GM12873 (cell line): ENCODE data around the gene USP35.

Experiments used
- TF ChIP-seq, protein P1 (sequence below): IDR thresholded peaks from 2 replicates; pipeline ENCODE4 v1.5.1; 2012; ENCODE audit warnings: low read depth, mild to moderate bottlenecking, moderate library complexity, low read length, control low read depth; ENCODE audit not compliant: insufficient read depth; ENCODE audit errors: missing control alignments

The USP35 gene

DNA sequence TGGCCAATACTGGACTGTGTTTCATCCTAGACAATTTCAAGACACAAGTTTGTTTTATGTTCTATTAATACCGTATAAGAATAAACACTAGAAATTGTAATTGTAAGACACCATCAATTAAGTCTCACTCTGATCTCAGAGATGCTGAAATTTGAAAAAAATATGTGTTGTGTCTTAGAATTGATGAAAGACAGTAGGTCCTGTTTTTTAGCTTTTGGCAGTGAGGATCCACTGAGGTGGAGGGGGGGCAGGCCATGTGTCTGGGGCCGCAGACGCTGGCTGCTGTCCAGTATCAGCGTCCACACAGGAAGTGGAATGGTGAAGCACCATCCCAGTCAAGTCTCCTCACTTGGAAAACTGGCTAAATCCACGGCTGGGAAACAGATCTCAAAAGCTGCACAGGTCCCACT is 26.8 kb upstream of the USP35 start:
- TF ChIP-seq, protein P1, sequence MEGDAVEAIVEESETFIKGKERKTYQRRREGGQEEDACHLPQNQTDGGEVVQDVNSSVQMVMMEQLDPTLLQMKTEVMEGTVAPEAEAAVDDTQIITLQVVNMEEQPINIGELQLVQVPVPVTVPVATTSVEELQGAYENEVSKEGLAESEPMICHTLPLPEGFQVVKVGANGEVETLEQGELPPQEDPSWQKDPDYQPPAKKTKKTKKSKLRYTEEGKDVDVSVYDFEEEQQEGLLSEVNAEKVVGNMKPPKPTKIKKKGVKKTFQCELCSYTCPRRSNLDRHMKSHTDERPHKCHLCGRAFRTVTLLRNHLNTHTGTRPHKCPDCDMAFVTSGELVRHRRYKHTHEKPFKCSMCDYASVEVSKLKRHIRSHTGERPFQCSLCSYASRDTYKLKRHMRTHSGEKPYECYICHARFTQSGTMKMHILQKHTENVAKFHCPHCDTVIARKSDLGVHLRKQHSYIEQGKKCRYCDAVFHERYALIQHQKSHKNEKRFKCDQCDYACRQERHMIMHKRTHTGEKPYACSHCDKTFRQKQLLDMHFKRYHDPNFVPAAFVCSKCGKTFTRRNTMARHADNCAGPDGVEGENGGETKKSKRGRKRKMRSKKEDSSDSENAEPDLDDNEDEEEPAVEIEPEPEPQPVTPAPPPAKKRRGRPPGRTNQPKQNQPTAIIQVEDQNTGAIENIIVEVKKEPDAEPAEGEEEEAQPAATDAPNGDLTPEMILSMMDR = no peak

DNA sequence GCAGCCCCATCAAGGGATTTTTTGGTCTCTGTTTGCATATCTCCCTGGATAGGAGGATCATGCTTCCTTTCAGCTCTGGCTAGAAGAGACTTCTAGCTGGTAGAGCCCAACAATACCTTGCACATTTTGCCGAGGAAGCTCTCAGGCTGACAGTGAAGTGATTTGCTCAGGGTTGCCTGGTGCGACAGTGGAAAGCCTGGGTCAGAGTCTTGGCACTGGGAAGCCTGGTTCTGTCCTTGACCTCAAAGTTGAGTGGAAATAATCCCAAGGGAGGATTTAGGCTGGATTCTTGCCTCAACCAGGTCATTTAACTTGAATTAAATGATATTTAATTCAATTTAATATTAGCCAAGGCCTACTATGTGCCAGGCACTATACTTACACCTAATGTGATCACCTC is 24.9 kb upstream of the USP35 start:
- TF ChIP-seq, protein P1 = no peak

DNA sequence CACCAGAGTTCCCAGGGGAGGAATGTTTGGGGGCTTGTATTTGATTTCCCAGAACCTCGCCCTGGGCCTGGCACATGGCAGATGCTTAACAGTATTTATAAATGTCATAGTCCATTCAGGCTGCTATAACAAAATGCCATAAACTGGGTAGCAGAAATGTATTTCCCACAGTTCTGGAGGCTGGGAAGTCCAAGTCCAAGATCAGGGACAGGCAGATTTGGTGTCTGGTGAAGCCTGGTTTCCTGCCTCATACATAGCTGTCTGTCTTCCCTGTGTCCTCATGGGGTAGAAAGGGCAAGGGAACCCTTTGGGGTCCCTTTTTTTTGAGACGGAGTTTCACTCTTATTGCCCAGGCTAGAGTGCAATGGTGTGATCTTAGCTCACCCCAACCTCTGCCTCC is 24.2 kb upstream of the USP35 start:
- TF ChIP-seq, protein P1 = no peak

DNA sequence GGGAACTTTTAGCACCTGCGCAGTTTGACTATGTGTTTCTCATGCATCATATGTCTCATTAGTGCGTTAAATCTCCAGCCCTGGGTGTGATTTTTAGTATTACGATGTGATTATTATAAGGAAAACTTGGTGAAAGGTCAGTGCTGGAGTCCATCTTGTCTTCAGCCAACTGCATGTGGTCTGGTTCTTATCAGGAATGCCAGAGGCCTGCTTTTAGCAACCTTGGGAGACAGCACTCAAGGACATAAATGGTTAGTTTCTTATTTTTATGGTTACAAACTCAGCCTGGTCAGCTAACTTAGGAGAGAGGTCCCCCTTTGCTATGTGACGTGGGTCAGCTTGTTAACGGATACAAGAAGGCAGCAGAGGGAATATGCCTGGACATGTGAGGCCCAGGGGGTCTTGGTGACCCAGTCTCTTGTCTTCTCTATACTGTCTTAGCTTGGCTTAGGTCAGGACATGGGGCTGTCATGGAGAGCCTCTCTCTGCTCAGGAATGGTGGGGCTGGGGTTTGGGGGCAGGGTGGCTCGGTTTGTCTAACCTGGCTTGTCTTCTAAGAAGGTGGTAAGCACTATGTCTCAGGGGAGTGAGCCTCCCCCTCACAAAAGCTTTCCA is 21.8 kb upstream of the USP35 start:
- TF ChIP-seq, protein P1 = no peak

DNA sequence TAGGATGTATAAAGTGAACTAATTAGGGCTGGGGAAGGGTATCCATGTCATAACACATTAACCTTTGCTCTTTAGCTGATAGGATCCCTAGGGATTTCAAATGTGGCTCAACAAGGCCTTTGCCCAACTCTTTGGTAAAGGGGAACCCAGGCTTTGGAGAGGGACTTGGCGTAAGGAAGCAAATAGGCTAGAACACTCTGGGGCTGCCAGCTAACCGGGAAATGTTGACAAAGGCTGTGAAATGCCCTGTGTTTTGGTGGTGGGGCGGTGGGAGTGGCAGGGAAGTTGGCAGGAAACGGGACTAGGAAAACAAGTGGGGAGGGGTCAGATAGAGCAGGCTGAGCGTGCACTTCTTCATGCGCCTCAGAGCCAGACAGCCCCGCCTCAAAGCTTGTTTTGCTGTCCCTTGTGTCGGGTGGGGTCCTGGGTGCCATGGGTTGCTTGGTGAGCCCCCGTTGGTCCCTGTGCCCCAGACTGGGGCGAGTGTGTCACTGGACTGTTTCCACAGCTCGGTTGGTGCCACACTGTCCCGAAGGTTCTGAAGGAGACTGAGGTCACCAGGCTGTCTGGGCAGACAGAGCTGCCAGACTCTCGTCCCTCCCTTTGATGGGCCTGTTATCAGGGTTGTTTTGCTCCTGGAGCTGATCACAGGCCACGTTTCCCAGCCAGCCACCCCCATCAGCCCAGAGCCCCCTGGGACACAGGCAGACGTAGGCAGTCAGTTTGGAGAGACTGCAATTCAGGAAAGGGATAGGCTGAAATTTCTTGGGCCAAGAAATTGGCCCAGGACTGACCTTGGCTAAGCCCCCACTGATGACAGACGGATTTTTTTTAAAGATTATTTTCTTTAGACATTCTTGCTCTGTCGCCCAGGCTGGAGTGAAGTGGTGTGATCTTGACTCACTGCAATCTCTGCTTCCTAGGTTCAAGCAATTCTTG is 19.9 kb upstream of the USP35 start:
- TF ChIP-seq, protein P1 = no peak

DNA sequence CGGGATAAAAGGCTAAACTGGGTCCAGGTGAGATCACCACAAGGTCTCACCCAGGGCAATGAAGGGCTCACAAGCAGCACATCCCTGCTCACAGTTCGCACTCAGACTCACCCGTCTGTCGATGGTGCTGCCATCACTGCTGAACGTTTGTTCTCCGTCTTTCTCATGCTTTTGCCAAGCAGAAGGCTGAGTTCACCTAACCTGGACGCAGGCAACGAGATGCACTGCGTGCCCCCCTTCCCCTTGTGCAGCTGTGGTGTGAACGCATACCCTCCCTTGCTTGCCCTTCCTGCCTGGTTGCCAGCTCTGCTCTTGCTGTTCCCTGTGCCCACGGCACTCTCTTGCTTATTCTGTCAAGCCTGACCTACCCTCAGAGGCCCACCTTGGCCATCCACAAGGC is 18.3 kb upstream of the USP35 start:
- TF ChIP-seq, protein P1 = no peak

DNA sequence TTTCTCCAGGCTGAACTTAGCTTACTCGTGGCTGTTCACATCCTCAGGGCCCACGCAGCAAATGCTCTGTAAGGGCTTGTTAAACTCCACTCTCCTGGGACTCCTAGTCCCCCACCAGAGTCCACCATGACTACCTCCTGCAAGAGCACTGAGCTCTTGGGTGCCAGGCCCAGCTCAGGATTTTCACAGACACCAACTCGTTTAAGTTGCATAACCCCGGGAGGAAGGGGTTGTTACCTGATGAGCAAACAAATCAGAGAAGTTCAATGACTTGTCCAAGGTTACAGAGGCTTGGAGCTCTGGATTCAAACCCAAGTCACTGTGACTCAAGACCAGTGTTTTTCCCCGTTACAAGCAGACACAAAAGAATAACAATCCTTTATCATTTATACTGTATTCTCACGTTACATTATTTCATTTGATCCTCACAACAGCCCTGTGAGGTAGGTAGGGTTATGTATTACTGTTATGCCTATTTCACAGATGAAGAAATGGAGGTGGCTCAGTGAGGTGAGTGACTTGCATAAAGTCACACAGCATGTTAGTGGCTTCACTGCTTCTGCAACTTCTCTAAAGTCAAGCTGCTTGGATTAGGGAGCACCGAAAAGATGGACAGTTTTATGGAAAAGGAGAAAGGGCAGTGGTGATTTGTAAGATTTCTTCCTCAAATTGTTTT is 17.7 kb upstream of the USP35 start:
- TF ChIP-seq, protein P1 = no peak
